ENCODE data around the gene ANAPC2. TPM values are rescaled to one million over a fixed set of nuclear protein-coding genes. Genes with fewer than 3 reads are reported as not detected.

The ANAPC2 gene
- total RNA-seq, 1 experiment from 2014 or later = 23.1 TPM

- no peak for DNase-seq (ENCODE audit: low spot score)
These were observed 60.8 kb downstream of the ANAPC2 start for GRCh38 chr9:137127301-137128157.

DNA sequence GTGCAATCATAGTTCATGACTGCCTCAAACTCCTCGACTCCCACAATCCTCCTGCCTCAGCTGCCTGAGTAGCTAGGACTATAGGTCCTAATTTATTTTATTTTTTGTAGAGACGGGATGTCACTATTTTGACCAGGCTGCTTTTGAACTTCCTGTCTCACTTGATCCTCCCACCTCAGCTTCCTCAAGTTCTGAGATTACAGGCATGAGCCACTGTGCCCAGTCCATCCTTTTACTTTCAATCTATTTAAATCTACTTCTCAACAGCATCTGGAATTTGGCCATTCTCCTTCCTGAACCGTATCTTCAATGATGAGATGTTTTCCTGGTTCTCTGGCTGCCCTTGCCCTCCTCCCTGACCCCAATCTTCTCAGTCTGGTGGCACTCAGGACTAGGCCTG lies 61.6 kb downstream of the ANAPC2 start:
- no peak for DNase-seq (ENCODE audit: low spot score)

Other genes with a start within 250 kb of the ANAPC2 start
- gene FBXW5, start 243.8 kb downstream of the ANAPC2 start, total RNA-seq (2014; rRNA removed; shearing (Covaris generic)) = 379 and 400 TPM in 2 replicates
- not detected in 2 replicates for gene C8G, start 243.3 kb downstream of the ANAPC2 start, total RNA-seq (2014; rRNA removed; shearing (Covaris generic))
- gene LCN12, start 236.3 kb downstream of the ANAPC2 start, total RNA-seq (2014; rRNA removed; shearing (Covaris generic)) = 0.07 and 2.2 TPM in 2 replicates
- gene PTGDS, start 211.1 kb downstream of the ANAPC2 start, total RNA-seq (2014; rRNA removed; shearing (Covaris generic)) = 1.6 TPM in 1 of 2 replicates, not detected in the other
- gene LCNL1, start 205.6 kb downstream of the ANAPC2 start, total RNA-seq (2014; rRNA removed; shearing (Covaris generic)) = 0.26 TPM in 1 of 2 replicates, not detected in the other
- gene PAXX, start 196.1 kb downstream of the ANAPC2 start, total RNA-seq (2014; rRNA removed; shearing (Covaris generic)) = 104 and 109 TPM in 2 replicates
- 126 and 133 TPM in 2 replicates for gene CLIC3, start 192.0 kb downstream of the ANAPC2 start, total RNA-seq (2014; rRNA removed; shearing (Covaris generic))
- 32.3 and 33.5 TPM in 2 replicates for gene ABCA2, start 160.3 kb downstream of the ANAPC2 start, total RNA-seq (2014; rRNA removed; shearing (Covaris generic))
- 0.07 TPM in 1 of 2 replicates, not detected in the other for gene FUT7, start 156.5 kb downstream of the ANAPC2 start, total RNA-seq (2014; rRNA removed; shearing (Covaris generic))
- gene NPDC1, start 142.4 kb downstream of the ANAPC2 start, total RNA-seq (2014; rRNA removed; shearing (Covaris generic)) = 47.4 and 49.6 TPM in 2 replicates
- not detected in 2 replicates for gene ENTPD2, start 134.5 kb downstream of the ANAPC2 start, total RNA-seq (2014; rRNA removed; shearing (Covaris generic))
- gene SAPCD2, start 118.0 kb downstream of the ANAPC2 start, total RNA-seq (2014; rRNA removed; shearing (Covaris generic)) = 76.4 and 92.3 TPM in 2 replicates
- 94.6 and 109 TPM in 2 replicates for gene UAP1L1, start 111.0 kb downstream of the ANAPC2 start, total RNA-seq (2014; rRNA removed; shearing (Covaris generic))
- gene MAN1B1, start 101.6 kb downstream of the ANAPC2 start, total RNA-seq (2014; rRNA removed; shearing (Covaris generic)) = 196 and 197 TPM in 2 replicates
- gene DPP7, start 73.8 kb downstream of the ANAPC2 start, total RNA-seq (2014; rRNA removed; shearing (Covaris generic)) = 251 and 263 TPM in 2 replicates
- gene GRIN1, start 49.4 kb downstream of the ANAPC2 start, total RNA-seq (2014; rRNA removed; shearing (Covaris generic)) = not detected in 2 replicates
- not detected in 2 replicates for gene LRRC26, start 18.5 kb downstream of the ANAPC2 start, total RNA-seq (2014; rRNA removed; shearing (Covaris generic))
- gene TMEM210, start 16.5 kb downstream of the ANAPC2 start, total RNA-seq (2014; rRNA removed; shearing (Covaris generic)) = not detected in 2 replicates
- 257 and 270 TPM in 2 replicates for gene SSNA1, start 116 bp upstream of the ANAPC2 start, total RNA-seq (2014; rRNA removed; shearing (Covaris generic))
- gene TPRN, start 12.2 kb upstream of the ANAPC2 start, total RNA-seq (2014; rRNA removed; shearing (Covaris generic)) = 26.9 and 34.5 TPM in 2 replicates
- gene TMEM203, start 17.1 kb upstream of the ANAPC2 start, total RNA-seq (2014; rRNA removed; shearing (Covaris generic)) = 115 and 120 TPM in 2 replicates
- 23.8 and 25.5 TPM in 2 replicates for gene NDOR1, start 17.1 kb upstream of the ANAPC2 start, total RNA-seq (2014; rRNA removed; shearing (Covaris generic))
- 0.09 and 0.17 TPM in 2 replicates for gene RNF208, start 33.7 kb upstream of the ANAPC2 start, total RNA-seq (2014; rRNA removed; shearing (Covaris generic))
- gene CYSRT1, start 36.6 kb upstream of the ANAPC2 start, total RNA-seq (2014; rRNA removed; shearing (Covaris generic)) = 5.1 and 5.4 TPM in 2 replicates
- gene RNF224, start 38.9 kb upstream of the ANAPC2 start, total RNA-seq (2014; rRNA removed; shearing (Covaris generic)) = 0.86 and 1.1 TPM in 2 replicates
- gene SLC34A3, start 42.3 kb upstream of the ANAPC2 start, total RNA-seq (2014; rRNA removed; shearing (Covaris generic)) = 1.1 and 1.6 TPM in 2 replicates
- 599 and 717 TPM in 2 replicates for gene TUBB4B, start 52.7 kb upstream of the ANAPC2 start, total RNA-seq (2014; rRNA removed; shearing (Covaris generic))
- gene STPG3, start 62.7 kb upstream of the ANAPC2 start, total RNA-seq (2014; rRNA removed; shearing (Covaris generic)) = not detected in 2 replicates
- gene NELFB, start 66.8 kb upstream of the ANAPC2 start, total RNA-seq (2014; rRNA removed; shearing (Covaris generic)) = 104 and 116 TPM in 2 replicates
- gene TOR4A, start 89.2 kb upstream of the ANAPC2 start, total RNA-seq (2014; rRNA removed; shearing (Covaris generic)) = 79.6 and 94.5 TPM in 2 replicates
- gene NRARP, start 113.7 kb upstream of the ANAPC2 start, total RNA-seq (2014; rRNA removed; shearing (Covaris generic)) = 0.40 and 0.43 TPM in 2 replicates
- 3.4 and 9.9 TPM in 2 replicates for gene EXD3, start 234.6 kb upstream of the ANAPC2 start, total RNA-seq (2014; rRNA removed; shearing (Covaris generic))
- 1.7 and 3.3 TPM in 2 replicates for gene NOXA1, start 234.8 kb upstream of the ANAPC2 start, total RNA-seq (2014; rRNA removed; shearing (Covaris generic))

Measured in A172 (cell line).